Upper lobe of left lung (tissue), 6 donors: ENCODE results near the gene PTPRR. TPM values are rescaled to one million over a fixed set of nuclear protein-coding genes. Genes with fewer than 3 reads are reported as not detected.

ENCODE experiments used
- ATAC-seq, 2 donors: fragments of 200-7000 bp; cut with Tn5 transposase; one replicate each; pipeline ENCODE4 v1.9.1; 2022; ENCODE audit warnings: mild to moderate bottlenecking in 2 of 2, moderate library complexity in 2 of 2; ENCODE audit not compliant: low FRiP score in 2 of 2
- DNase-seq, 2 donors: peaks; one replicate each; pipeline ENCODE4 v3.0.0-alpha.2; 2019 to 2020
- H3K27ac ChIP-seq, 4 donors: fragments of 200-600 bp; sonication (generic); one replicate each; pipeline ENCODE4 v1.5.1; 2016 to 2019
- H3K27me3 ChIP-seq, 4 donors: fragments of 200-600 bp; sonication (generic); one replicate each; pipeline ENCODE4 v1.5.1; 2017 to 2019
- H3K36me3 ChIP-seq, 4 donors: fragments of 200-600 bp; sonication (generic); one replicate each; pipeline ENCODE4 v1.5.1; 2016 to 2019
- H3K4me1 ChIP-seq, 4 donors: fragments of 200-600 bp; sonication (generic); one replicate each; pipeline ENCODE4 v1.5.1; 2018 to 2019
- H3K4me3 ChIP-seq, 4 donors: fragments of 200-600 bp; sonication (generic); one replicate each; pipeline ENCODE4 v1.5.1; 2017 to 2019; ENCODE audit warnings: mild to moderate bottlenecking in 2 of 4, moderate library complexity in 1 of 4
- H3K9me3 ChIP-seq, 4 donors: fragments of 200-600 bp; sonication (generic); one replicate each; pipeline ENCODE4 v1.5.1; 2018 to 2019
- EP300 ChIP-seq, 4 donors: sonication (generic); formaldehyde crosslinking; IDR thresholded peaks; one replicate each; pipeline ENCODE4 v1.5.1; 2017; ENCODE audit warnings: antibody characterized with exemption in 4 of 4, control low read depth in 2 of 4
- POLR2A ChIP-seq, 4 donors: fragments of 450-650 bp; IDR thresholded peaks; one replicate each; pipeline ENCODE4 v1.5.1; 2016 to 2017; ENCODE audit warnings: antibody characterized with exemption in 4 of 4, mild to moderate bottlenecking in 2 of 4
- POLR2AphosphoS5 ChIP-seq, 2 donors: sonication (generic); formaldehyde crosslinking; IDR thresholded peaks; one replicate each; pipeline ENCODE4 v1.5.1; 2017; ENCODE audit warnings: antibody characterized with exemption in 2 of 2
- WGBS, 2 donors: methylation state at CpG; one replicate each; pipeline ENCODE4 v1.1.5; 2017 to 2018; 5-methylcytosine and 5-hydroxymethylcytosine counted together
- total RNA-seq, 6 donors: library from RNA; depleted of rRNA in 4 of 6; stranded (reverse); fragments of >200 nt in 4 of 6; gene quantifications; one replicate each; pipeline versions ENCODE4 v1.1.0 to v1.2.1, GENCODE V29; 2016 to 2021
- TF ChIP-seq, protein P1 (sequence below), 6 experiments: fragments of 450-650 bp in 4 of 6; fragments of 200-600 bp in 2 of 6; sonication (generic) in 2 of 6; IDR thresholded peaks; one replicate each; pipeline ENCODE4 v1.5.1; 2016 to 2019; ENCODE audit warnings: antibody characterized with exemption in 6 of 6
- donor health status: DM: no; HTN: no; CAD: no; lungs with moderate emphysema.
- donor health status: DM: no; HTN: yes; CAD: no; lungs with severe emphysema.

The PTPRR gene
- total RNA-seq, 6 donors from 2014 or later: 0.30 to 2.7 (median 0.79) TPM; not detected in 1

GRCh38 chr12:70659077-70659606, 261.4 kb downstream of the PTPRR start:
- no peak for TF ChIP-seq POLR2AphosphoS5 (IDR thresholded peaks at IDR 0.05)
- TF ChIP-seq, protein P1, sequence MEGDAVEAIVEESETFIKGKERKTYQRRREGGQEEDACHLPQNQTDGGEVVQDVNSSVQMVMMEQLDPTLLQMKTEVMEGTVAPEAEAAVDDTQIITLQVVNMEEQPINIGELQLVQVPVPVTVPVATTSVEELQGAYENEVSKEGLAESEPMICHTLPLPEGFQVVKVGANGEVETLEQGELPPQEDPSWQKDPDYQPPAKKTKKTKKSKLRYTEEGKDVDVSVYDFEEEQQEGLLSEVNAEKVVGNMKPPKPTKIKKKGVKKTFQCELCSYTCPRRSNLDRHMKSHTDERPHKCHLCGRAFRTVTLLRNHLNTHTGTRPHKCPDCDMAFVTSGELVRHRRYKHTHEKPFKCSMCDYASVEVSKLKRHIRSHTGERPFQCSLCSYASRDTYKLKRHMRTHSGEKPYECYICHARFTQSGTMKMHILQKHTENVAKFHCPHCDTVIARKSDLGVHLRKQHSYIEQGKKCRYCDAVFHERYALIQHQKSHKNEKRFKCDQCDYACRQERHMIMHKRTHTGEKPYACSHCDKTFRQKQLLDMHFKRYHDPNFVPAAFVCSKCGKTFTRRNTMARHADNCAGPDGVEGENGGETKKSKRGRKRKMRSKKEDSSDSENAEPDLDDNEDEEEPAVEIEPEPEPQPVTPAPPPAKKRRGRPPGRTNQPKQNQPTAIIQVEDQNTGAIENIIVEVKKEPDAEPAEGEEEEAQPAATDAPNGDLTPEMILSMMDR (IDR thresholded peaks at IDR 0.05): no peak
- TF ChIP-seq EP300 (IDR thresholded peaks at IDR 0.05): no peak
- no peak for TF ChIP-seq POLR2A (IDR thresholded peaks at IDR 0.05)
- Histone ChIP-seq H3K4me3 (no peak overlapping the region), H3K27me3 (no peaks in the 10 kb centered on the region), H3K36me3 (no peaks in the 10 kb centered on the region), H3K9me3 (no peaks in the 10 kb centered on the region), H3K4me1 (peaks cover 0 to 3% (median 0%) of the 10 kb centered on the region in 4 donors), H3K27ac (no peak overlapping the region)
- 93 to 96% methylated on average over 6 of the region's 6 CpGs for WGBS, 2 donors
- DNase-seq (no peak), ATAC-seq (no peak)

- ATAC-seq (no peak), DNase-seq (no peak)
- Histone ChIP-seq H3K27ac (no peak overlapping the region), H3K4me1 (peaks cover 0 to 3% (median 0%) of the 10 kb centered on the region in 4 donors), H3K36me3 (no peaks in the 10 kb centered on the region), H3K27me3 (no peaks in the 10 kb centered on the region), H3K4me3 (no peak overlapping the region), H3K9me3 (no peaks in the 10 kb centered on the region)
- TF ChIP-seq POLR2AphosphoS5 (IDR thresholded peaks at IDR 0.05) (no peak), POLR2A (IDR thresholded peaks at IDR 0.05) (no peak), EP300 (IDR thresholded peaks at IDR 0.05) (no peak)
- TF ChIP-seq, protein P1 (IDR thresholded peaks at IDR 0.05): no peak
- 84 to 87% methylated on average over 4 of the region's 4 CpGs for WGBS, 2 donors
These were observed 262.8 kb downstream of the PTPRR start for GRCh38 chr12:70657616-70658286.

DNA sequence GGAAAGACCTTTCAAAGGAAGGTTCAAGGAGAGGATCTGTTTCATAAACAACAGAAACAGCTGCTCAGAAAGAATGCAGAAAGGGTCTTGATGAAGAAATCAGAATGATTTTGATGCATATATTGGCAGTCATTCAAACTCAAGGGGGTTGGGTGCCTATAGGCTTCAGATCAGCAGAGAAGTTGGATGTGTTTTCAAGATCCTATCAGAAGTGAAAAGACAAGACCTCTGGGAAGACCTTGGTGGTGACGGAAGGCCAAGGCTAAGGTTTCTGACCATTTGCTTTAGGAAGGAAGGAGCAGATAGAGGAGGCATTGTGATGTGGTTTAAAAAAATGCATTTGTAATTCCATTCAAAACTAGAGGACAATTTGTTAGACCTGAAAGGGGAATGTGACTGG, 268.1 kb downstream of the PTPRR start:
- no peak for DNase-seq
- ATAC-seq: no peak
- WGBS, 2 donors: 75 to 79% methylated on average over 1 of the region's 1 CpG
- Histone ChIP-seq H3K36me3 (no peaks in the 10 kb centered on the region), H3K27me3 (no peaks in the 10 kb centered on the region), H3K4me1 (peaks cover 0 to 8% (median 1%) of the 10 kb centered on the region in 4 donors), H3K9me3 (no peaks in the 10 kb centered on the region), H3K27ac (no peak overlapping the region), H3K4me3 (no peak overlapping the region)
- TF ChIP-seq, protein P1 (IDR thresholded peaks at IDR 0.05): no peak
- TF ChIP-seq POLR2A (IDR thresholded peaks at IDR 0.05) (no peak), POLR2AphosphoS5 (IDR thresholded peaks at IDR 0.05) (no peak), EP300 (IDR thresholded peaks at IDR 0.05) (no peak)

- TF ChIP-seq, protein P1 (IDR thresholded peaks at IDR 0.05): no peak
- TF ChIP-seq POLR2A (IDR thresholded peaks at IDR 0.05): no peak
- no peak for TF ChIP-seq POLR2AphosphoS5 (IDR thresholded peaks at IDR 0.05)
- TF ChIP-seq EP300 (IDR thresholded peaks at IDR 0.05): no peak
- 47 to 62% methylated on average over 2 of the region's 2 CpGs for WGBS, 2 donors
- Histone ChIP-seq H3K4me3 (no peak overlapping the region), H3K9me3 (no peaks in the 10 kb centered on the region), H3K27me3 (no peaks in the 10 kb centered on the region), H3K36me3 (no peaks in the 10 kb centered on the region), H3K4me1 (peaks cover 2 to 23% (median 10%) of the 10 kb centered on the region in 4 donors), H3K27ac (peak overlapping the region in 1 of 4 donors; percentile 8)
- ATAC-seq (no peak), DNase-seq (no peak)
These were observed 271.7 kb downstream of the PTPRR start for GRCh38 chr12:70648831-70649230.
